Measurements from ENCODE around the gene PDXP. TPM values are rescaled to one million over a fixed set of nuclear protein-coding genes. Genes with fewer than 3 reads are reported as not detected.

PDXP gene
- total and polyA plus RNA-seq, 4 experiments from 2014 or later: 0.38 to 9.8 (median 7.2) TPM

DNA sequence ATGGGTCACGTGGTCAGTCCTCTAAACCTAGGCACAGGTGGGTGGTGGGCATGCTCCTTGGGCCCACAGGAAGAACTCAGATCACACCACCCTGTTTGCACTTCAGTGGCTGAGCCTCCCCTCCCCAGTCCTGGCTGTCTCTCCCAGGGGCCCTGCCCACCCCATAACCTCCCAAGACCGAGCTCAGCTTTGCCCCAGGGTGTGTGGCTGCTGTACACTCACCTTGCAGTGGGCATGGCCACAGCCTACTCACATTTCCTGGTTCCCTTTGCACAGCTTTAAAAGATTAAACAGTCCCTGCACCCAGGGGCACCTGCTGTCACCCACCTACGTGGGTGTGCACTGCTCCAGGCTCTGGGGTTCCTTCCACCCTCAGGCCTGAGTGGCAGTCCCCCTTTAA lies 52.2 kb downstream of the PDXP start:
- Histone ChIP-seq H3K4me3 (ENCODE audit: low read length in 2 of 2) (no peak overlapping the region), H3K36me3 (ENCODE audit: insufficient read depth, low read length) (no peaks in the 10 kb centered on the region), H3K27me3 (ENCODE audit: insufficient read depth, low read length) (no peaks in the 10 kb centered on the region), H3K27ac (ENCODE audit: low read depth, low read length) (no peak overlapping the region), H3K9me3 (ENCODE audit: control insufficient read depth in 1 of 2, low read length in 2 of 2) (no peaks in the 10 kb centered on the region), H3K4me1 (ENCODE audit: insufficient read depth, low read length) (no peaks in the 10 kb centered on the region)
- Mint-ChIP-seq H3K9me3 (no peaks in the 10 kb centered on the region), H3K27ac (no peak overlapping the region), H3K36me3 (peaks cover 3 to 7% of the 10 kb centered on the region in 2 donors), H3K4me1 (no peaks in the 10 kb centered on the region), H3K4me3 (no peak overlapping the region), H3K27me3 (no peaks in the 10 kb centered on the region)
- CTCF ChIA-PET (ENCODE audit: partially characterized antibody): interaction anchor here (1.1 kb wide), 1 partner anchor 15 kb away, joined by 3 read pairs; no protein-coding TSS in a partner anchor
- intact Hi-C loops (cut with micrococcal nuclease): no loop called here
- DNase-seq: no peak
- POLR2A ChIA-PET (ENCODE audit: partially characterized antibody): no interaction called here

DNA sequence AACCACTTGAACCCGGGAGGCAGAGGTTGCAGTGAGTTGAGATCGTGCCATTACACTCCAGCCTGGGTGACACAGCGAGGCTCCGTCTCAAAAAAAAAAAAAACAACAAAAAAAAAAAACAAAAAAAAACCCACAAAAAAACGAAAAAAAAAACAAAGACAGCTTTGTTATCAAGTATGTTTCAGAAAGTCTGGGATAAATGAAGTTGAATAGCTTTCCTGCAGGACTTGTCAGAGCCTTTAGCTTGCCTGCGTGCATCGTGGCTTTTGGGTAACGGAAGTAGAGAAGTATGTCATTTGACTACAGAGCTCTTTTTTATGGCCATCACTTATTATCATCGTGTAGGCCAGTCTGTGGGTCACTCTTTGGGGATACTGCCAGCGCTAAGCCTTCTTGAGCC lies 53.0 kb downstream of the PDXP start:
- intact Hi-C loops (cut with micrococcal nuclease): no loop called here
- Mint-ChIP-seq H3K4me1 (no peaks in the 10 kb centered on the region), H3K27me3 (no peaks in the 10 kb centered on the region), H3K4me3 (no peak overlapping the region), H3K27ac (no peak overlapping the region), H3K9me3 (no peaks in the 10 kb centered on the region), H3K36me3 (peaks cover under 1 to 2% of the 10 kb centered on the region in 2 donors)
- Histone ChIP-seq H3K27ac (ENCODE audit: low read depth, low read length) (no peak overlapping the region), H3K27me3 (ENCODE audit: insufficient read depth, low read length) (no peaks in the 10 kb centered on the region), H3K9me3 (ENCODE audit: control insufficient read depth in 1 of 2, low read length in 2 of 2) (no peaks in the 10 kb centered on the region), H3K4me1 (ENCODE audit: insufficient read depth, low read length) (no peaks in the 10 kb centered on the region), H3K4me3 (ENCODE audit: low read length in 2 of 2) (no peak overlapping the region), H3K36me3 (ENCODE audit: insufficient read depth, low read length) (no peaks in the 10 kb centered on the region)
- POLR2A ChIA-PET (ENCODE audit: partially characterized antibody): interaction anchor here (0.6 kb wide), 1 partner anchor 1293 kb away, joined by 4 read pairs; no protein-coding TSS in a partner anchor
- CTCF ChIA-PET (ENCODE audit: partially characterized antibody): no interaction called here
- no peak for DNase-seq

DNA sequence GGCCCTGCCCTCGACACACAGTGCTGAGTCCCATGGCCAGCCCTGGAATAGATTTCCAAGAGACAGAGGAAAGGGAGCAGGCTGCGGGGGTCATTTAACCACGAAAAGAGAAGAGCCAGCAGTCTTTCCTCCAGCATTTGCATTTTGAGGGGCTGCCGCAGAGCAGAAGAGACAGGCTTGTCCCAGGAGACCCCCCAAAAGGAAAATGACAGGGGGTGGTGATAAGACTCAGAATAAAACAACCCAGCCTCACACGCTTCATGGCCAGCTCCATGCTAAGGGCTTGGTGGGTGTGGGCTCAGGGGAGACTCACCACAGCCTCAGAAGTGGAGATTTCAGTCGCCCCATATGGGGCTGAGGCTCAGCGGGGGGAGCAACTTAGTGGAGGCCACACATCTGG lies 55.2 kb downstream of the PDXP start:
- H3K27me3 ChIP-seq (ENCODE audit: insufficient read depth, low read length): no peaks in the 10 kb centered on the region
- no peaks in the 10 kb centered on the region for H3K4me1 Mint-ChIP-seq
- H3K27ac ChIP-seq (ENCODE audit: low read depth, low read length): no peak overlapping the region
- ChIA-PET POLR2A (ENCODE audit: partially characterized antibody) (no interaction called here), CTCF (ENCODE audit: partially characterized antibody) (no interaction called here)
- H3K9me3 ChIP-seq (ENCODE audit: control insufficient read depth in 1 of 2, low read length in 2 of 2): no peaks in the 10 kb centered on the region
- H3K9me3 Mint-ChIP-seq: no peaks in the 10 kb centered on the region
- H3K36me3 ChIP-seq (ENCODE audit: insufficient read depth, low read length): no peaks in the 10 kb centered on the region
- no peaks in the 10 kb centered on the region for H3K4me1 ChIP-seq (ENCODE audit: insufficient read depth, low read length)
- intact Hi-C loops (cut with micrococcal nuclease): no loop called here
- H3K4me3 Mint-ChIP-seq: no peak overlapping the region
- no peak overlapping the region for H3K4me3 ChIP-seq (ENCODE audit: low read length in 2 of 2)
- no peak overlapping the region for H3K27ac Mint-ChIP-seq
- no peaks in the 10 kb centered on the region for H3K27me3 Mint-ChIP-seq
- DNase-seq: no peak
- peaks cover 3 to 12% of the 10 kb centered on the region in 2 donors for H3K36me3 Mint-ChIP-seq

DNA sequence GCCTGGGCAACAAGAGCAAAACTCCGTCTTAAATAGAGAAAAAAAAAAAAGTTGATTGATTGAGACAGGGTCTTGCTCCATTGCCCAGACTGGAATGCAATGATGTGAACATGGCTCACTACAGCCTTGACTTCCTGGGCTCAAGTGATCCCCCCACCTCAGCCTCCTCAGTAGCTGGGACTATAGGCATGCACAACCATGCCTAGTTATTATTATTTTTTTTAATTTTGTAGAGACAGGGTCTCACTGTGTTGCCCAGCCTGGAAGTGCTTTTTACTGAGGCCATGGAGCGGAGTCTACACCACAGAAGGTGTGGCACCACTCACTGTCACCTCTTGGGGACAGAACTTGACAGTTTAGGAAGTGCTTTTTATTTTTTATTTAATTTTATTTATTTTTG lies 56.1 kb downstream of the PDXP start:
- Mint-ChIP-seq H3K9me3 (no peaks in the 10 kb centered on the region), H3K4me1 (no peaks in the 10 kb centered on the region), H3K36me3 (peaks cover 3 to 12% of the 10 kb centered on the region in 2 donors), H3K4me3 (no peak overlapping the region), H3K27me3 (no peaks in the 10 kb centered on the region), H3K27ac (no peak overlapping the region)
- POLR2A ChIA-PET (ENCODE audit: partially characterized antibody): no interaction called here
- CTCF ChIA-PET (ENCODE audit: partially characterized antibody): no interaction called here
- Histone ChIP-seq H3K4me3 (ENCODE audit: low read length in 2 of 2) (no peak overlapping the region), H3K36me3 (ENCODE audit: insufficient read depth, low read length) (no peaks in the 10 kb centered on the region), H3K9me3 (ENCODE audit: control insufficient read depth in 1 of 2, low read length in 2 of 2) (no peaks in the 10 kb centered on the region), H3K4me1 (ENCODE audit: insufficient read depth, low read length) (no peaks in the 10 kb centered on the region), H3K27ac (ENCODE audit: low read depth, low read length) (no peak overlapping the region), H3K27me3 (ENCODE audit: insufficient read depth, low read length) (no peaks in the 10 kb centered on the region)
- intact Hi-C loops (cut with micrococcal nuclease): no loop called here
- DNase-seq: no peak

- POLR2A ChIA-PET (ENCODE audit: partially characterized antibody): no interaction called here
- Mint-ChIP-seq H3K27me3 (no peaks in the 10 kb centered on the region), H3K4me1 (no peaks in the 10 kb centered on the region), H3K4me3 (no peak overlapping the region), H3K36me3 (peaks cover 1 to 12% of the 10 kb centered on the region in 2 donors), H3K27ac (no peak overlapping the region), H3K9me3 (no peaks in the 10 kb centered on the region)
- H3K4me3 ChIP-seq (ENCODE audit: low read length in 2 of 2): no peak overlapping the region
- DNase-seq: no peak
- H3K27me3 ChIP-seq (ENCODE audit: insufficient read depth, low read length): no peaks in the 10 kb centered on the region
- intact Hi-C loops (cut with micrococcal nuclease): no loop called here
- no peak overlapping the region for H3K27ac ChIP-seq (ENCODE audit: low read depth, low read length)
- no peaks in the 10 kb centered on the region for H3K36me3 ChIP-seq (ENCODE audit: insufficient read depth, low read length)
- CTCF ChIA-PET (ENCODE audit: partially characterized antibody): no interaction called here
- H3K4me1 ChIP-seq (ENCODE audit: insufficient read depth, low read length): no peaks in the 10 kb centered on the region
- no peaks in the 10 kb centered on the region for H3K9me3 ChIP-seq (ENCODE audit: control insufficient read depth in 1 of 2, low read length in 2 of 2)
Measured at GRCh38 chr22:37715760-37716159, 57.2 kb downstream of the PDXP start.

Other genes with a start within 250 kb of the PDXP start
- under 1 TPM; 0.32 to 0.55 TPM for gene ELFN2, start 231.2 kb upstream of the PDXP start, total RNA-seq
- not detected for gene ELFN2, start 231.2 kb upstream of the PDXP start, polyA plus RNA-seq
- 100 to 1,000 TPM; 213 to 218 TPM for gene MFNG, start 172.3 kb upstream of the PDXP start, total RNA-seq
- gene MFNG, start 172.3 kb upstream of the PDXP start, polyA plus RNA-seq: 100 to 1,000 TPM; 339 to 441 TPM
- gene CARD10, start 139.3 kb upstream of the PDXP start, total RNA-seq: under 1 TPM; 0.42 to 0.61 TPM
- gene CARD10, start 139.3 kb upstream of the PDXP start, polyA plus RNA-seq: not detected
- gene CDC42EP1, start 98.2 kb upstream of the PDXP start, total RNA-seq: not detected
- not detected for gene CDC42EP1, start 98.2 kb upstream of the PDXP start, polyA plus RNA-seq
- 1 to 10 TPM in 1 of 2 experiments, not detected in 1; 1.0 TPM for gene LGALS2, start 78.6 kb upstream of the PDXP start, total RNA-seq
- not detected for gene LGALS2, start 78.6 kb upstream of the PDXP start, polyA plus RNA-seq
- 100 to 1,000 TPM; 108 to 109 TPM for gene GGA1, start 49.9 kb upstream of the PDXP start, total RNA-seq
- 10 to 100 TPM; 16.3 to 26.7 TPM for gene GGA1, start 49.9 kb upstream of the PDXP start, polyA plus RNA-seq
- 10 to 100 TPM; 84.0 to 89.2 TPM for gene SH3BP1, start 19.1 kb upstream of the PDXP start, total RNA-seq
- gene SH3BP1, start 19.1 kb upstream of the PDXP start, polyA plus RNA-seq: 10 to 100 TPM; 17.6 to 30.3 TPM
- 10 to 100 TPM; 64.8 to 68.7 TPM for gene LGALS1, start 16.9 kb downstream of the PDXP start, total RNA-seq
- 100 to 1,000 TPM; 315 to 358 TPM for gene LGALS1, start 16.9 kb downstream of the PDXP start, polyA plus RNA-seq
- 10 to 100 TPM; 50.3 to 52.0 TPM for gene NOL12, start 27.6 kb downstream of the PDXP start, total RNA-seq
- gene NOL12, start 27.6 kb downstream of the PDXP start, polyA plus RNA-seq: 10 to 100 TPM; 38.8 to 51.6 TPM
- 10 to 100 TPM; 25.8 to 26.1 TPM for gene TRIOBP, start 38.3 kb downstream of the PDXP start, total RNA-seq
- 10 to 100 TPM in 1 of 2 donors, 1 to 10 TPM in 1; 9.2 to 13.0 TPM for gene TRIOBP, start 38.3 kb downstream of the PDXP start, polyA plus RNA-seq
- 1 to 10 TPM; 3.4 to 4.4 TPM for gene GCAT, start 149.2 kb downstream of the PDXP start, total RNA-seq
- 1 to 10 TPM; 2.9 to 6.8 TPM for gene GCAT, start 149.2 kb downstream of the PDXP start, polyA plus RNA-seq
- not detected for gene GALR3, start 164.7 kb downstream of the PDXP start, total RNA-seq
- gene GALR3, start 164.7 kb downstream of the PDXP start, polyA plus RNA-seq: not detected
- gene ANKRD54, start 185.6 kb downstream of the PDXP start, total RNA-seq: 10 to 100 TPM; 21.6 to 22.7 TPM
- 10 to 100 TPM; 11.0 to 13.4 TPM for gene ANKRD54, start 185.6 kb downstream of the PDXP start, polyA plus RNA-seq
- gene EIF3L, start 190.7 kb downstream of the PDXP start, total RNA-seq: 100 to 1,000 TPM; 550 to 571 TPM
- gene EIF3L, start 190.7 kb downstream of the PDXP start, polyA plus RNA-seq: 100 to 1,000 TPM; 226 to 364 TPM
- gene MICALL1, start 247.6 kb downstream of the PDXP start, total RNA-seq: 10 to 100 TPM; 30.7 to 31.0 TPM
- 1 to 10 TPM in 1 of 2 donors, under 1 TPM in 1; 0.77 to 4.4 TPM for gene MICALL1, start 247.6 kb downstream of the PDXP start, polyA plus RNA-seq